ENCODE data around the gene CYP2D6.
A peak's percentile ranks its signal among the peaks of the same experiment; 100 is the strongest.
"Not testable (repeated sequence)": the region's sequence is repeated elsewhere in the genome, so short reads cannot be mapped to it uniquely, and the experiment has no call there.

CYP2D6 gene

DNA sequence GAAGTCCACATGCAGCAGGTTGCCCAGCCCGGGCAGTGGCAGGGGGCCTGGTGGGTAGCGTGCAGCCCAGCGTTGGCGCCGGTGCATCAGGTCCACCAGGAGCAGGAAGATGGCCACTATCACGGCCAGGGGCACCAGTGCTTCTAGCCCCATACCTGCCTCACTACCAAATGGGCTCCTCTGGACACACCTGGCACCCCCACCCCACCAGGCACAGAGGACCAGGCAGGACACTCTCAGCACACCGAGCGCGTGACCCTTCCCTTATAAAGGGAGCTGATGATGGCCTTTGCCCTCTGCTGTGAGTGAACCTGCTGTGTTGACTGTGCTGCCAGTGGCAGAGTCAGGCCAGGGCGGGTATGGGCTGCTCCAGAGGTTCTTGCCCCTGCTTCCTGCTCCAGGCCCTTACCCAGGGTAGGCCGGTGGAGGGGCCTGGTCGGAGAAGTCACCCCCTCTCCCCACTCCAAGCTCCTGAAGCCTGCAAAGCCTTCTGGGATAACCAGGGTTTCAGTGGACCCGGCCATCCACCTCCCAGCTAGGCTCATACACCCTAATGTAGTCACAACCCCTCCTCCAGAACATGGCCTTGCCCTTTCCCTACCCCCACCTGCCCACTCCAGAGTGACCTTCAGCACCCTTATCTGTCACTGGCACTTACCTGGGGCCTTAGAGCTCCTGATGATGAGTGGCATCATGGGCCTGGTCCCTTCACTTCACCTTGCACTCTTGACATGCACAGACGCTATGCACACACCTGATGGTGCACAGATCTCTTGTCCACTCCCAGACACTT lies at the start of gene CYP2D6:
CYP2D6 (minus strand) TSS at position 172 of the 793 bp plus-strand sequence; CDS start at position 153, 19 bp downstream.
- not testable (repeated sequence) for DNase-seq (ENCODE audit: low read depth in 2 of 2)

DNA sequence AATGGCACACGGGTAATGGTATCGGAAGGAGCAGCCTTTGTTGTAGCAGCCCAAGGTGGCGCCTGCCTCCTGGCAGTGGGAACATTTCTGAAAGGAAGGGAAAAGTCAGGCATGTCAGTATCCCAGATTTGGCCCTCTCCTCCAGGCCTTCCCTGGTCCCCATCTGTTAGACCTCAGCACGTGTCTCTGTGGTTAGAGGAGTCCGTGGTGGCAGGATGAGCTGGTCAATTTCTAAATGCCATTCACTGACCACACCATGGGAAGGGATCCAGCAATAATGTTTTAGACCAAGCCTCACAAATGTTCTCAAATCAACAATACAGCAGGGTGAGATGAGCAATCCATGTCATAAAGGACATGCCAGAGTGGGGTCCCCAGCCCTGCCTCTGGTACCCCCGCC lies 49.0 kb upstream of the CYP2D6 start:
- DNase-seq (ENCODE audit: low read depth in 2 of 2), result peak in 1 of 2 experiments; percentile 22

DNA sequence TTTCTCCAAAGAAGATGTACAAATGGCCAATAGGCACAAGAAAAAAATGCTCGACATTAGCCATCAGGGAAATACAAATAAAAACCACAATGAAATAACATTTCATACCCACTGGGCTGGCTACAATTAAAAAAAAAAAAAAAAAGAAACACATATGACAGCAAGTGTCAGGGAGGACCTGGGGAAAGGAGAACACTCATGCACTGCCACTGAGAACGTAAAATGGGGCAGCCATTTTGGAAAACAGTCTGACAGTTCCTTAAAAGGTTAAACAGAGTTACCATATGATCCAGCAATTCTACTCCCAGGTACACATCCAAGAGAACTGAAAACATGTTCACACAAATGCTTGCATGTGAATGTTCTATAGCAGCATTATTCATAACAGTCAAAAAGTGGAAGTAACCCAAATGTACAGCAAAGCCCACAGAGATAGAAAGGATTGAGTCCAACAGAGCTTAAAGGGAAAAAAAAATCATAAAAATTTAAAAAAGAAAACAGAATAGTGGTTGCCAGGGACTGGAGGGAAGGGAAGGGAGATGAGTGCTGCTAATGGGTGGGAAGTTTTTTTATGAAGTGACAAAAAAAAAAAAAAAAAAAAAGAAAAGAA lies 48.4 kb upstream of the CYP2D6 start:
- no peak for DNase-seq (ENCODE audit: low read depth in 2 of 2)

DNA sequence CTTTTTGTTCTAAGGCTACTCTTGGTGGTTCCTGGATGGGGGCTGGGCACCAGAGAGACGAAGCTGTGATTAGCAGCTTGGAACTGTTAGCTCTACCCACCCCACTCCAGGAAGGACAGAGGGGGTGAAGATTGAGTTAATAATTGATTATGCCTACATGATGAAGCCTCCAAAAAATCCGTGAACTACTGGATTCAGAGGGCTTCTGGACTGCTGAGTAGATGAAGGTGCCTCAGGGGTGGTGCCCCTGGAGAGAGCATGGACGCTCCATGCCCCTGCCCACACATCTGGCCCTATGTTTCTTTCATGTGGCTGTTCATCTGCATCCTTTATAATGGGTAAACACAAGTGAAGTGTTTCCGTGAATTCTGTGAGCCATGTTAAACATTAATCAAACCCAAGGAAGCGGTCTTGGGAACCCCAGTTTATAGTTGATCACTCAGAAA lies 47.3 kb upstream of the CYP2D6 start:
- DNase-seq (ENCODE audit: low read depth in 2 of 2), result no peak

DNA sequence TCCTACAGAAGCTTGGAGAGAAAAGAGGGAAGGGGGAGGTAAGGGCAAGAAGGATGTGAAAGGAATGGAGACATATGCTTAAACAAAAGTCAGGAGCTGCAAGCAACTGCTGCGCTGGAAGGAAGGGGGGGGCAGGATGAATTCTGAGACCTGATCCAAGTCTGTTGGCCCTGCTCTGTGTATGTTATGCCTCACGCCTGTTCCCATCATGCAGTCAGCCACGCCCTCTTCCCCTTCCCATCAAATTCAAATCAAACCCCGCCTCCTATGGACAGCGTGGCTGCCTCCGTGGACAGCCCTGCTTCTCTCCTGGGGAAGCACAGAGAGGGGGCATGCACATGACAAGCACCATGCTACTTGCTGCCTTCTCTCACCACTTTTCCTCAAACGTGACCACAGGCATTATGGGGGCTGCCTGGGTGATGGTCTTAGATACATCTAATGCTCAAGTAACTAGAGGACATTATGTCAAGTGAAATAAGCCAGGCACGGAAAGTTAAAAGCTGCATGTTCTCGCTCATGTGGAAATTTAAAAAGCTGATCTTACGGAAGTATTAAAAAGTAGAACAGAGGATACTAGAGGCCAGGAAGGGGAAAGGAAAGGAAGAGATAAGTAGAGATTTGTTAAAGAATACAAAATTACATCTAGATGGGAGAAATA lies 45.8 kb upstream of the CYP2D6 start:
- no peak for DNase-seq (ENCODE audit: low read depth in 2 of 2)

DNA sequence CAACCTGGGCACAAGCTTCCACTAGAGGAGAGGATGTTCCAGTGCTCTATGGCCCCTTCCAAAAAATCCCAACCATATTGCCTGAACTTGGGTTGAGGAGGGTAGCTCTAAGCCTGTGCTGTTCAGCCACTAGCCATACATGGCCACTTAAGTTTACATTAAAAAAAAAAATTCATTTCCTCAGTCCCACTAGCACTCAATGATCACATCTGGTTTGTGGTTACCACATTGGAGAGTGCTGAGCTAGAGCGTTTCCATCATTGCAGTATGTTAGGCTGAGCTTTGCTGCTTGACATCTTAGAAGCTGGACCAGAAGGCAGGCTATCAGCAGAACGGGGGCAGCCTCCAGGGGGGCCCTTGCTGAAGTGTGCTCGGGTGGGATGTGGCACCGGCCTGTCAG lies 43.5 kb upstream of the CYP2D6 start:
- DNase-seq (ENCODE audit: low read depth in 2 of 2), result peak; percentile 29

DNA sequence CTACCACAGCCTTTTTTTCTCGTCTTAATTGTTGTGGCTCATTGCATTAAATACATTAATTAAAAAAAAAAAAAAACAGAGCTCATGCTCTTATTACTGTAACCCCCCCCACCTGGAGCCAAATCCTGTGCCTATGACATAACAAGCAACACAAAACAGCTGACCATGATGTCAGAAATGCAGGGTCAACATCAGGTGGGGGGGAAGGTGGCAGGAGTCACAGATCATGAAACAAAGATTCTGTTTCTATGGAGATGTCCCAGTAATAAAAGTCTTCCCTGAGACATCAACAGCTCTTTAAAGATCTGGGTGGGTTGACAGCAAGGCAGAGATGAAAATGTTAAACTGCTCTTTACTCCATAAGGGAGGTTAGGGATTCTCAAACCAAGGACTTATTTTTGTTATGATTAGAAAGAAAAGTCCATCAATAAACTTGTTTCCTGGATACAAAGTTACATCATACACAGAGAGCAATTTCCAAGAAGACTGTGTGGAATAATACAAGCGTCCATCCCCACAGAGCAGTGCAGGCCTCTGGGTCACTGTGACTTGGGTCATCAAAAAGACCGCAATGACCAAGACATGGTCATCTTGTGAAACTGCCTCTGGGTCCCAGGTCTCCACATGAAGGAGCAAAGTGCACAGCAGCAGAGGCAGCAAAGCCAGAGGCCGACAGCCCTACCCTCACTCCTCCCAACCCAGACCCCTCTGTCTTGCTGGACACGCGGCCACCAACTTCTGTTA lies 42.7 kb upstream of the CYP2D6 start:
- no peak for DNase-seq (ENCODE audit: low read depth in 2 of 2)

DNA sequence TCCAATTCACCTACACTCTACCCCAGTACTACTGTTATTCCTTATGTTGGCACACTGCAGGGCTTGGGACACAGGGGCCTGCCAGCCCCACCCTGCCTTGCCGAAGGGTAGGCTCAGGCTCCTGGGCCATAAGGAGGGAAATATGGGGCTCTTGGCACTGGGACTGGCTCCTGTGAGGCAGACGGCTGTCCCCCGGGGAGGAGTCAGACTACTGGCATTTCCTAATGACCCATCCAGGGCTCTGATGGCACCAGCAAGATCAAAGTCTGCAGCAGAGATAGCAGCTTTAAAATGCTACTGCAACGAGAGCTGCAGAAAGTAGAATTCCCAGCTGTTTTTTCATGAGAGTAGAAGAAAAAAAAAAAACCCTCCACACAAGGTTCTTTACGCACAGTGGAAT lies 42.2 kb upstream of the CYP2D6 start:
- DNase-seq (ENCODE audit: low read depth in 2 of 2), result no peak

DNA sequence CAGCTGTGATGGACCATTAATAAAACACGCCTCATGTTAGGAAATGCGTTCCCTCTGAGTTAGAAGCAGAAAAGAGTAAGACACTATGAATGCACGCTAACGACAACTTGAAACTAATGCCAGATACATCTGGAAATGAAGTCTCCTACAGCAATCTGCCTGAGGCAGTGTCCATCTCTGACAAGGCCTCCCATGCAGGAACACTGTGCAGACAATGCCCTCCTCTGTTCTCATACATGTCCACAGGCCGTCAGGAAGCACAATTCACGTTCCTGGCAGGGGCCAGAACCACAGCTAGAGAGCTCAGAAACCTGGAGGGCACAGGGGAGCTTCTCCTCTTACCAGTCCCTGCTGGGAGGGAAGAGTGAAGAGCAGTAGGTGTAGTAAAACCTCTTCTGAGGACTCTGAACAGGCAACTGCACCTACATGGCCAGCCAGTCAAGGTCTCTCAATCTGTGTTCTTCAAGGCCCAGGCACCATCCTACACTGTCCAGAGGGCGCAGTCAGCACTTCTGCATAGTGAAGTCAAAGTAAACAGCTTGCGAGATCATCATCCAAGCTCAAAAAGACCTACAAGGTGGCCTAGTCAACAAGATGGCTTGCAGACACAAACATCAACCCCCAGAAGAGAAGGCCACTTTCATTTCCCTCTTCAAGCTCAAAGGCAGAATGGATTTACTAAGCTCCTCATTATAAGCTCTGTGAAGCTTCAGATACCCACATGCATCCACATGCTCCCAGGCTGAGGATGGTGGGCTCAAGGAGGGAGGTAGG lies 41.5 kb upstream of the CYP2D6 start:
- no peak for DNase-seq (ENCODE audit: low read depth in 2 of 2)

DNA sequence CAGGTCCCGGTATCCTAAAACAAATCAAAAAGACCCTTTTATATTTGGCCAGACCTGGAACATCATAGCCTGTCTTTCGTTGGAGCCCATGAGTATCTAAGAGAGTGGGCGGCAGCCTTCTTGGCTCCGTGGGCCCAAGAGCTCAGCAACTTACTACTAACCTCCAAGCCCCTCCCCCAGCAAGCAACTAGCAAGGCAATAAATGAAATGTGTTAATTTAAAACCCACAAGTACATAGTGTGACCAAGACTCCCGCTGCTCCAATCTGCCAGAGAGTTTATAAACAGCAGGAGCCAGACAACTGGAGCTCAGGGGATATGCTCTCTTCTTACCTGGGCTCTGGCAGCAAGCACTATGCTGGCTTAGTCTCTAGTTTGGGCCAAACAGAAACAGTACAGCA lies 40.8 kb upstream of the CYP2D6 start:
- no peak for DNase-seq (ENCODE audit: low read depth in 2 of 2)

DNA sequence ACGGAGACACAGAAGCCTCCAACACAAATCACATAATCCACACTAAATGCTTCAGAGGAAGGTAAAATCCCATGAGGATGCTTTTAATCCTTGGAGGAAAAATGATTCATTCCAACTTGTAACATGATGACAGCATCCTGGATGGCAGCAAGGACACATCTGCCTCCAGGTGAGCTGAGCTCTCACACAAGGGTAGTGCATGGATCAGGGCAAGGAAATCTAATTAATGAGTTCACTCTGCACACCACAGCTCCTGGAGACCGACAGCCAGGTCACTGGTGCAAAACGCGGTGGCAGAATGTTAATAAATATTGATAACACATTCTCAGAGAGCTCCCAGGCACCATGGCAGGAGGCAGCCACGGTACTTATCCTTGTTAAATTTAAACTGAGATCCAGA lies 40.3 kb upstream of the CYP2D6 start:
- no peak for DNase-seq (ENCODE audit: low read depth in 2 of 2)

DNA sequence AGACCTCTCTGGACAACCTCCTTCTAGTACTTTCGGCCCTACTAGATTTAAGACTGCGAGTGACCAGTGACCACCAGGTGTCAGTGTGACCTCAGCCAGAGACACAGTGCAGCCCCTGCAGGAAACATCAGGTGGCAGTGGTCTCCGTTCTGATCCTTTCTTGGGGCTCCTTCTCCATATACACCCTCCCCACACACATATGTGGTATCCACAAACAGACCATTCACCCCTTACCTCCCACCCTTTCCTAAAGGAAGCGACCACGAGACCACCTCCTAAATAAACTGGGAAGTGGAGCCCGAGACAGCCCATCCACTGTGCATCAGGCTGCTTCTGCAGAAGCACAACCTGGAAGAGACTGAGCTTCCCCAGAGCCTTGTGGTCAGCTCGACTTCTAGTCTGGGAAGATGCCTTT lies 38.5 kb upstream of the CYP2D6 start:
- DNase-seq (ENCODE audit: low read depth in 2 of 2), result peak in 1 of 2 experiments; percentile 16

DNA sequence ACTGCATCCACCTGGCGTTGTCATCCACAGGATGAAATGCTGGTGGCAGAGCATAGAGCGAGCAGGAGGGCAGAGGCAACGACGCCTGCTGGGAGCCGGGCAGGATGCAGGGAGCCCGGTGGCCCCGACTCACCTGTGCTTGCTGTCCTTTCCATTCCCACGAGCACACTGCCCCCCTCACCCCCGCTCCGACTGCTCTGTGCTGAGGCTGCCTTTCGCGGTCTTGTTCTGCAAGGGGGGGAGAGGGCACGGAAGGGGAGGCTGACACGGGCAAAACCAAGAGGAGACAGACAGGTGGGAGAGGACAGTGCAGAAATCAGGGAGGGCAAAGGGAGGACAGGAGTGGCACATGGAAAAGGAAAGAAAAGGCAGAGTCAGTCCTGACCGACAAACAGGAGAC lies 37.9 kb upstream of the CYP2D6 start:
- no peak for DNase-seq (ENCODE audit: low read depth in 2 of 2)

DNA sequence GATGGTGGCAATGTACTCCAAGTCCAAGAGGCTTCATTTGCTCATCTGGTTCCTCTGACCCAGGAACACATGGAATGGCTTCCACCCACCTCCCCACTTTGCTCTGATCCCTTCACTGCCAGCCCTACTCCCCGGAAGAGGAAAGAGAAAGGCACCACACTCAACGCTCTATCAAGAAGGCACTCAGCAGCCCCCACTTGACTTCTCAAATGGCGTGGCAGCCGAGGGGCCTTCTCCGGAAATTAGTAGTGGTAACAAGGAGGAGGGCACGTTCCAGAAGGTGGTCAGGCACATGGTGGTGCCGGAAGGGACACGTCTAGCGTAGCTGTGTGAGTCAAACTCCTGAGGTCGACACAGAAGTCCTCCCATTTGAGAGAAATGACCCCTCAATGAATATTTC lies 36.5 kb upstream of the CYP2D6 start:
- DNase-seq (ENCODE audit: low read depth in 2 of 2), result no peak

DNA sequence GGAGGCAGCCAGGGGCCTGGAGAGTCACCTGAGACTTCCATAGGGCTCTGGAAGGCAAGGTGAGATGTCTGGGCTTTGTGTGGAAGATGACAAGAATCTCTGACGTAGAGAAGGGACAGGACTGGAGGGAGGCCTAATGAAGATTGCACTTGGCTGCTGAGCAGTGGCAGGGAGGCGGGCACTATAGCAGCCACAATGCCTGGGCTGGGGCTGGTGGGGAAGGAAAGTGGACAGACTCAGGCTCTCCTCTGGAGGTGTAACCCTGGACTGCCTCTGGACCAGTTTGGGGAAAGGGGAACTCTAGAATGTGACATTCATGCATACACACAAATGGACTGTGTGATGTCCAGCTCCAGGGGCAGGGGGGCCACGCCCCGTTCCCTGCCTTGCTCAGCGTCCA lies 34.3 kb upstream of the CYP2D6 start:
- no peak for DNase-seq (ENCODE audit: low read depth in 2 of 2)

DNA sequence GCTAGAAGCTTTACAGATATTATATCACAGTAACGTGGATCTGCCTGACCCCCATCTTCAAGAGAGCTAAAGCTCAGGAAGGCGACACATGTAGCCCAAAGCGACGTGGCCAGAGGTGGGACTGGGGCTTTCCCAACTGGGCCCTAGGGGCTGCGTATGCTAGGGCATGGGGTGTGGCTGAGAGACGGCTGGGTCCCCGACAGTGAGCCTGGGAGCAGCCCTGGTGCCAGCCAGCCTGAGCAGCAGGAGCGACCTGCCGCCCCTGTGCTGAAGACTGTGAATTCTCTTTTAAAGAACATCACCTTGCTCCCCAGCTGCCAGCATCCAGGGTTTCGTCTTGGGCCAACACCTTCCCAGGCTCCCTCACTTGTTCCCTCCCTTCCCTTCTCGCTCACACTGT lies 32.9 kb upstream of the CYP2D6 start:
- DNase-seq (ENCODE audit: low read depth in 2 of 2), result no peak

DNA sequence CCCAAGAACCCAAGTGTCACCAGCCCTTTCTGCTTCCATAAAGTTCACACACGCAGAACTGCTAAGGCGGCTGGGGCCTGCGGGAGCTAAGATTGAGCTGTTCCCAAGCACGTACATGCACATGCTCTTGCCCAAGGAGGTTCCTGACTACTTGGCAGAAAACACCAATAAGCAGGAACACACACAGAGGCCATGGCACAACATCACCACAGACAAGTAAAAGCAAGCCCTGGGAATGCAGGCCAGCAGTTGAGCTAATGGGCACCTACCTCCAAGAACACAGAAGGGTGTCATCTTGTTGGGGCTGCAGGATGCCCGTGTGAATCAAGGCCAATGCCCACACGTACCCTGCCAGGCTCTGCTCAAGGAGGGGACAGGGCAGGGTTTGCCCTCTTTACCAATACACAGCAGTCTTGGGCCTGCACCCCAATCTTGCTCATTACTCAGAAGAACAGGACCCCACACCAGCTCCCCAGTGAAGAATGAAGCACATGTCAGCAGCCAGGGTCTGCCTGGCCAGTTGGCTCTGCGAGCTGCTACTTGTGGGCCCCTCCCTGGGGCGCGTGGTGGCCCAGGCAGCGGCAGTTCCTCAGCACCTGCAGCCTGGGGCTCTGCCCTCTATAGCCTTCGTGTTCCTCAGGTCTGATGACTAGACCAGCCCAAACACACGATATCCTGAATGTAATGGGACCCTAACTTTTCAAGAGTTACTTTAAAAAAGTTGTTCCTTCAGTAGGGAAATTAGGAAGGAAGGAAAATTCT lies 32.3 kb upstream of the CYP2D6 start:
- DNase-seq (ENCODE audit: low read depth in 2 of 2), result no peak

DNA sequence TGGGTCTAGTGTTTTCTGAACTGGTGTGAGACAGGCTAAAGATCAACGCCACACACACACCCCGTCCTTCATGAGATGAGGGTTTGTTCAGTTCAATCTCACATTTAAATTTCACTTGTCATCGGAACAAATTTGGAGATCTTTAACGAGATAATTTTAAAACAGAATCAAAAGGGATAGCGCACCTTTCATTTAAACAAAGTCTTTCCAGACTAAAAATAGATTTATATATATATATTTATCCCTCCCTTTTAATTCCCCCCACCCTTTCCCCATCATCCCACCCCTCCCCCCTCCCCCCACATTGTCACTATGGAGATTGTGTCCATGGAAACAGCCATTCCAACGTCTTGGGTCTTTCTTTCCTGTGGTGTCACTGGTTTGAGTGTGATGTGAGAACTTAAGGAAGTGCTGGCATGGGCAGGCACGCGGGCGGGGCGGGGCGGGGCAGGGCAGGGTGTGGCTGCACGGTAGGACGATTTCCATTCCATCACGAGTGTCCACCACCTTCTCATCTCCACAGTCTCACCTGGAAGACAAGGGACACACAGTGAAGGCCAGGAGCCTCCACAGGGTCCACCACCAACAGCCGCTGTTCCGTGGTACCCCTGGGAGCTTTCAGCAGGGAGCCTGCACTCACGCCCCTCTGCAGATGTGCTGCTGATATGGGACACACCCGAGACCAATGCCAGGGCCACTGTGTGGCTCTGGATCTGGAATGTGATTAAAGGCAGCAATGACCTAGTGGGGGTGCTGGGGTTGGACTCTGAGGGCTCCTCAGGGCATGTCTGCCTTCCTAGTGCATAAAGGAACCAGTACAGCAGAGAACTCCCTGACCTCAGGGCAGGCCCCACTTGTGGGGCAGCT lies 30.5 kb upstream of the CYP2D6 start:
- no peak for DNase-seq (ENCODE audit: low read depth in 2 of 2)

DNA sequence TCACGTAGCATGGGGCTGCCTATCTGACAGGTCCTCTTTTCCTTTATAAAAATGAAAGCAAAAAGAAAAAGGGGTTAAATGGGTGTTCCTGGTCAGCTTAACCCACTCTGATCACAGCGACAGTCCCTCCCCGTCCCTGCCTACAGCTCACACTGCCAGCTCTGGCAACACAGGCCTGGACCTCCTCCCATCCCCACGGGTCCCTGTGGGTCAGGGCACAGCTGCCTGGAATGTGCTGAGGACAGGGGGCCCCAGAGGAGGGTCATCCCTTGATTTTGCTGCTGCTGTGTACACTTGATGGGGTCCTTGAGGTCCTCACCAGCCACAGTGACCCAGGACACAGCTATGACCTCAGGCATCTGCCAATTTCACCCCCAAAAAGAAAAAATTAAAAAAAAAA lies 29.6 kb upstream of the CYP2D6 start:
- no peak for DNase-seq (ENCODE audit: low read depth in 2 of 2)
